Measurements from ENCODE around the gene MICOS13.

The MICOS13 gene

DNA sequence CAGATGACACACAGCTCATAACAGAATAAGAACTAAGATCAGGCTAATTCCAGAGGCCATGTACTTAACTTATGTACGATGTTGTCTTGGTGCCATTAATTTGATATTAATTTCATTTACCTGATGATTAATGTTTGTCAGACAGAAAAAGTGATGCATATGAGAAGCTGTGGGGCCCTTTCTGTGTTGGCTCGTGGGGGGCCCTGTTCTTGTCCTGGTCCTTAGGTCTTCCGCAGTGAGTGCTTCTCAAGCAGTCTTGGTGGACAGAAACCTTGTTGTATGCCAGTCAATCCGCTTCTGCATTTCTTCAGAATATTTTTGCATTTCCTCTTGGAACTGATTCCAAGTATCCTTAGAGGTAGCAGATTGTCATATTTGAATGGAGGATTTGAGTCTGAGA lies 37.3 kb downstream of the MICOS13 start:
- H3K9ac ChIP-seq: no peak overlapping the region
- H2AFZ ChIP-seq (ENCODE audit: low read depth): no peak overlapping the region
- TF ChIP-seq, protein P1, sequence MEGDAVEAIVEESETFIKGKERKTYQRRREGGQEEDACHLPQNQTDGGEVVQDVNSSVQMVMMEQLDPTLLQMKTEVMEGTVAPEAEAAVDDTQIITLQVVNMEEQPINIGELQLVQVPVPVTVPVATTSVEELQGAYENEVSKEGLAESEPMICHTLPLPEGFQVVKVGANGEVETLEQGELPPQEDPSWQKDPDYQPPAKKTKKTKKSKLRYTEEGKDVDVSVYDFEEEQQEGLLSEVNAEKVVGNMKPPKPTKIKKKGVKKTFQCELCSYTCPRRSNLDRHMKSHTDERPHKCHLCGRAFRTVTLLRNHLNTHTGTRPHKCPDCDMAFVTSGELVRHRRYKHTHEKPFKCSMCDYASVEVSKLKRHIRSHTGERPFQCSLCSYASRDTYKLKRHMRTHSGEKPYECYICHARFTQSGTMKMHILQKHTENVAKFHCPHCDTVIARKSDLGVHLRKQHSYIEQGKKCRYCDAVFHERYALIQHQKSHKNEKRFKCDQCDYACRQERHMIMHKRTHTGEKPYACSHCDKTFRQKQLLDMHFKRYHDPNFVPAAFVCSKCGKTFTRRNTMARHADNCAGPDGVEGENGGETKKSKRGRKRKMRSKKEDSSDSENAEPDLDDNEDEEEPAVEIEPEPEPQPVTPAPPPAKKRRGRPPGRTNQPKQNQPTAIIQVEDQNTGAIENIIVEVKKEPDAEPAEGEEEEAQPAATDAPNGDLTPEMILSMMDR (conservative IDR thresholded peaks at IDR 0.05; ENCODE audit: low read depth, low read length): no peak
- no peaks in the 10 kb centered on the region for H3K4me1 ChIP-seq (ENCODE audit: low read depth, poor library complexity, severe bottlenecking)
- H3K27me3 ChIP-seq (ENCODE audit: insufficient read depth, low read depth): no peaks in the 10 kb centered on the region
- H4K20me1 ChIP-seq (ENCODE audit: insufficient read depth): peaks cover 16% of the 10 kb centered on the region
- H3K4me3 ChIP-seq (IDR thresholded peaks at IDR 0.05; ENCODE audit: insufficient read depth, low read depth, low read length): no peak overlapping the region
- H3K27ac ChIP-seq: no peak overlapping the region
- peaks cover 70% of the 10 kb centered on the region; the same call in 1 of the 2 replicates for H3K79me2 ChIP-seq (ENCODE audit: insufficient read depth, low read depth)
- peaks cover 27% of the 10 kb centered on the region; the same call in 1 of the 2 replicates for H3K36me3 ChIP-seq (ENCODE audit: insufficient read depth)
- H3K4me2 ChIP-seq: no peak overlapping the region

GRCh38 chr19:5642204-5642603 lies 38.1 kb downstream of the MICOS13 start:
- no peaks in the 10 kb centered on the region for H3K27me3 ChIP-seq (ENCODE audit: insufficient read depth, low read depth)
- no peak overlapping the region for H3K27ac ChIP-seq
- no peak overlapping the region for H3K9ac ChIP-seq
- TF ChIP-seq, protein P1 (conservative IDR thresholded peaks at IDR 0.05; ENCODE audit: low read depth, low read length): no peak
- no peak overlapping the region for H2AFZ ChIP-seq (ENCODE audit: low read depth)
- H4K20me1 ChIP-seq (ENCODE audit: insufficient read depth): peaks cover 23% of the 10 kb centered on the region
- no peaks in the 10 kb centered on the region for H3K4me1 ChIP-seq (ENCODE audit: low read depth, poor library complexity, severe bottlenecking)
- H3K4me3 ChIP-seq (IDR thresholded peaks at IDR 0.05; ENCODE audit: insufficient read depth, low read depth, low read length): no peak overlapping the region
- H3K4me2 ChIP-seq: no peak overlapping the region
- H3K36me3 ChIP-seq (ENCODE audit: insufficient read depth): peaks cover 24% of the 10 kb centered on the region; the same call in 1 of the 2 replicates
- H3K79me2 ChIP-seq (ENCODE audit: insufficient read depth, low read depth): peaks cover 79% of the 10 kb centered on the region; the same call in 1 of the 2 replicates

- no peak overlapping the region for H3K4me2 ChIP-seq
- H2AFZ ChIP-seq (ENCODE audit: low read depth): no peak overlapping the region
- H4K20me1 ChIP-seq (ENCODE audit: insufficient read depth): peaks cover 23% of the 10 kb centered on the region
- TF ChIP-seq, protein P1 (conservative IDR thresholded peaks at IDR 0.05; ENCODE audit: low read depth, low read length): no peak
- H3K79me2 ChIP-seq (ENCODE audit: insufficient read depth, low read depth): peaks cover 89% of the 10 kb centered on the region
- H3K36me3 ChIP-seq (ENCODE audit: insufficient read depth): peaks cover 24% of the 10 kb centered on the region; the same call in 1 of the 2 replicates
- H3K27me3 ChIP-seq (ENCODE audit: insufficient read depth, low read depth): no peaks in the 10 kb centered on the region
- no peak overlapping the region for H3K27ac ChIP-seq
- no peaks in the 10 kb centered on the region for H3K4me1 ChIP-seq (ENCODE audit: low read depth, poor library complexity, severe bottlenecking)
- H3K9ac ChIP-seq: no peak overlapping the region
- no peak overlapping the region for H3K4me3 ChIP-seq (IDR thresholded peaks at IDR 0.05; ENCODE audit: insufficient read depth, low read depth, low read length)
Measured at GRCh38 chr19:5641171-5641570, 39.1 kb downstream of the MICOS13 start.

GRCh38 chr19:5637971-5638370 lies 42.3 kb downstream of the MICOS13 start:
- TF ChIP-seq, protein P1 (conservative IDR thresholded peaks at IDR 0.05; ENCODE audit: low read depth, low read length): no peak
- Histone ChIP-seq H2AFZ (ENCODE audit: low read depth) (no peak overlapping the region), H3K4me1 (ENCODE audit: low read depth, poor library complexity, severe bottlenecking) (no peaks in the 10 kb centered on the region), H3K79me2 (ENCODE audit: insufficient read depth, low read depth) (peaks cover 89% of the 10 kb centered on the region), H4K20me1 (ENCODE audit: insufficient read depth) (peaks cover 38% of the 10 kb centered on the region), H3K4me2 (no peak overlapping the region), H3K36me3 (ENCODE audit: insufficient read depth) (no peaks in the 10 kb centered on the region; the same call in 1 of the 2 replicates), H3K9ac (no peak overlapping the region), H3K4me3 (IDR thresholded peaks at IDR 0.05; ENCODE audit: insufficient read depth, low read depth, low read length) (no peak overlapping the region), H3K27ac (no peak overlapping the region), H3K27me3 (ENCODE audit: insufficient read depth, low read depth) (no peaks in the 10 kb centered on the region)

Measured in KMS-11 (cell line).